ENCODE measurements around the gene CENPB.

CENPB gene

GRCh38 chr20:3748073-3748472 is 38.5 kb downstream of the CENPB start:
- DNase-seq = no peak

GRCh38 chr20:3747471-3747870 is 39.1 kb downstream of the CENPB start:
- no peak for DNase-seq

GRCh38 chr20:3745686-3746173 is 40.8 kb downstream of the CENPB start:
- no peak for DNase-seq

DNA sequence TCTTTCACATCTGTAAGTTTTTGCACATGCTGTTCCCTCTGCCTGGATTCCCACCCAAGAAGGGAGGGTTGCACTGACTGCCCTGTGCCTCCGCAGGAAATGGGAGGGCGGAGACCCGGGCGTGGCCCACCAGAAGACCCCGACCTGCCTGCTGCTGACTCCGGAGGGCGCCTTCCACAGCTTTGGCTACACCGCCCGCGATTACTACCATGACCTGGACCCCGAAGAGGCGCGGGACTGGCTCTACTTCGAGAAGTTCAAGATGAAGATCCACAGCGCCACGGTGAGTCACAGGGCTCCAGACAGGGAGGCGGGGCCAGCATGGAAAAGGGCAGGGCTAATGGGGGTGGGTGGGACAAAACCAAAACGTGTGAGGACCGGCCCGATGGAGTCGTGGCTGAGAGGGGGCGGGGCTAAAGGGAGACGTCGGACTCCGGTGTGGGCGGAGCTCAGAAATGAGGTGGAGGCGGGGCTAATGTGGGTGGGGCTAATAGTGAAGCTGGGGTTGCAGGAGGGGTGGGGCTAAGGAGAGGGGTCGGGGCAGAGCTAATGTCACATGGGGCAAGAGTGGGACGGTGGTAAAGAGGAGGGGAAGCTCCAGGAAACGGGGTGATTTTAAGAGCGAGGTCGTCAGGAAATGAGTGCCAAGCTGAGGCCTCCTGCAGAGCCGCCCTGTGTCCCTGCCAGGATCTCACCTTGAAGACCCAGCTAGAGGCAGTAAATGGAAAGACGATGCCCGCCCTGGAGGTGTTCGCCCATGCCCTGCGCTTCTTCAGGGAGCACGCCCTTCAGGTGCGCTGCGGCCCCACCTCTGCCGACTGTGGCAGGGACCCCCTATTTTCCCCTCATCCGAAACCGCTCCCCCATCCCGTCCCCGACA is 41.5 kb downstream of the CENPB start:
- peak; percentile 89 for DNase-seq

GRCh38 chr20:3744037-3744436 is 42.5 kb downstream of the CENPB start:
- no peak for DNase-seq

DNA sequence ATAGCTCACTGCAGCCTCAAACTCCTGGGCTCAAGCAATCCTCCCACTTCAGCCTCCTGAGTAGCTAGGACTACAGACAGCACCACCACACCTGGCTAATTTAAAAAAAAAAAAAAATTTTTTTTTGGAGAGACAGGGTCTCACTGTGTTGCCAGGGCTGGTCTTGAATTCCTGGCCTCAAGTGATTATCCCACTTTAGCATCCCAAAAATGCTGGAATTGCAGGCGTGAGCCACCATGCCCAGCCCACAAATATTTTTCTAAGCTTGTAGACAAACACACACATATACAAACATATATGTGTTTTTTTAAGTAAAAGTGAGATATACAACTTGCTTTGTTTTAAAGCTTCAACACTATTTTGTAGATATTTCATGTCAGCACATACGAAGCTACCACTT is 43.3 kb downstream of the CENPB start:
- DNase-seq = no peak

DNA sequence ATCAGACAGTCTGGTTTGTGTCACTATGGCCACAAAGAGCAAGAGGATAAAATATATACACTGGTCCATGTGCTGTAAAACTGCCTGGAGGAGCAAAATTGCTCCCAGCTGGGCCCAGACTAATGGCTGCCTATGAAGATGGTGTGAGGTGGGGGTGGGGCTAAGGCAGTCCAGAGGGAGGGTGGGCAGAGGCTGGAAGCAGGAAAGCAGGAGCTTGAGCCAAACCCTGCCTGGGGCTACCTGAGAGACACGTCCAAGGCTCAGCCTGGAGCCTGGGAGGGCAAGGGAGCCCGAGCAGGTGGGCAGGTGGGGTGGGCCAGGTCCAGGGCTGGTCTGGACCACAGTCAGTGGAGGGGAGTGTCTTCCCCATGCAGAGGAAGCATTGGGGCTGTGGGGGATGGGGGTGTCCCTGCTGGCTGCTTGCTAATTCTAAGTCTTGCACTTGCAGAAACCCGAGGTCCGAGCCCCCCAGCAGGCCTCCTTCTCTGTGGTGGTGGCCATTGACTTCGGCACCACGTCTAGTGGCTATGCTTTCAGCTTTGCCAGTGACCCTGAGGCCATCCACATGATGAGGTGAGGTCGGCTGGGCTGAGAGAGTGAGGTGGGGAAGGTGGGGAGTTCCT is 44.6 kb downstream of the CENPB start:
- DNase-seq = no peak

DNA sequence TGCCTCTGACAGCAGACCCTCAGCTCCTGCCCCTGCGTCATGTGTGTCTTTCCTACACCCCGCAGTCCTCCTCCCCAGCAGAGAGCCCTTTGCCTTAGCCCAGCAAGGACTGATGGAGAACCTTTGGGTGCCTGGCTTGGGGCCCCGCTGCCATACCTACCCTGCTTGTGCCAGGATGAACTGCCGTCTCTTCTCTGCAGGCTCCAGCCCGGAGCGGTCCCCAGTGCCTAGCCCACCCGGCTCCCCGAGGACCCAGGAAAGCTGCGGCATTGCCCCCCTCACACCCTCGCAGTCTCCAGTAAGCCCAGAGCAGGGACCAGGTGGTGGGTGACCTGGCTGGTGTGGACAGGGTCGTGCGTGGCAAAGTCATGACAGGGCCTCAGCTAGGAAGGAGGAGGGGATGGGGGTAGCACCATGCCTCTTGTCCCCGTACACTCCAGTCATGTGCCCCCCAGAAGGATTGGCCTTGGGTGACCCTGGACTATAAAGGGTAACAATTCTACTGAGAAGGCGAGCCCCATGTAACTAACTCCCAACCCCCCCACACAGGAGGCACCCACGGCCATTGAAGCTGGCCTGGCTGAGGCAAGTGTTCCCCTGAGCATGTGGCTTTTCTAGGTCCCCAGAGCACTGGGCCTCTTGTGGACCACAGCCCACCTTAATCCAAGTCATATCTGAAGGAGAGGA is 45.8 kb downstream of the CENPB start:
- DNase-seq = no peak

- DNase-seq = no peak
Measured at GRCh38 chr20:3739926-3740451, 46.6 kb downstream of the CENPB start.

GRCh38 chr20:3739054-3739925 is 47.2 kb downstream of the CENPB start:
- DNase-seq = no peak

DNA sequence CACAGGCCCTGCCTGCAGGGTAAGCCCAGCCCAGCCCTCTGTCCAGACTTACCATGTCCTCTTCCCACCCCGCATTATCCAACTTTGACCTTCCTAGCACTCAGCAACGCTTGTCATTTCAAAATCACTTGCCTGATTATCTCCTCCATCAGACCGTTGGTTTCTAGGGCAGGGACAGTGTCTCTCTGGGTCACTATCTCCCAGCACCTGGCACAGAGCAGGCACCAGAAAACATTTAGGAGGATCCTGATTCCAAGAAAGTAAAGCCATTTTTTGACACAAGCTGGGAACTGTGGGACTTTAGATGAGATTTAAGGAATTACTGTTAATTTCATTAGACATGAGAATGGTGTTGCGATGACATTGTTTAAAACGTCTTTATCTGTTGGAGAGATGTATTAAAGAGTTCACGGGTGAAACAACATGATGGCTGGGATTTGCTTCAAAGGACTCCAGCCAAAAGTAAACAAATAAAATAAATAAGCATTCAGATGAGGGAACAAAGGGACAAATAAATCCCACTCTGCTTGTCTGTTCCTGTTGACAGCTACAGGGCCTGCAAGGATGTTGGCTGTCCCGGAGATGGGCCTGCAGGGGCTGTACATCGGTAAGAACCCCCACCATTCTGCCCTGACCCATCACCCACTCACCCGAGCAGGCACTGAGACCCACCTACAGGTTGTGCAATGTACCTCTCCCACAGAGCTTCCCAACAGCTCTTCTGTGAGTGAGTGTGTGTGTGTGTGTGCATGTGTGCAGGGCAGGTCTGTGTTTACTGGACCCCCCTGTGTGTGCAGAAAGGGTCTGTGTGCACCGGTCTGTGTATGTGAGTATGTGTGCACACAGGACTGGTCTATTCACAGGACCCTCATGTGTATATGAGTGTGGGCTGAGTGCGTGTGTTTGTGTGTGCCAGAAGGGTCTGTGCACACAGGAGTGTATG is 48.2 kb downstream of the CENPB start:
- no peak for DNase-seq

DNA sequence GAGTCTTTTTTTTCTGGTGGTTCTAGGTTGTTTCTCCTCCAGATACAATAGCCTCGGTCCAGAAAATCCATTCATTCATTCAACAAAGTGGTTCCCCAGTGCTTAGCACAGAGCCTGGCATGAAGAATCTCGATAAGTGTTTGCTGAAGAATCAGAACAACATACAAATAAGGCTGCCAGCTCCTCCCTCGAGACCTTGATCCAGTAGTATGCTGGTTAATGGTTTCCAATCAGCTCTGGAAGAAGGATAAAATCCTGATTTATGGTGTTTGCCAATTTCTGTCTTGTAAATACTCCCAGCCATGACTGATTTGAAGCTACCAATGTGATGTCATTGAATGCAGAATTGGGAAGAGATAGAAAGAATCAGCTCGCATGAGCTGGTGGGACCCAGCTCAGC is 50.8 kb downstream of the CENPB start:
- DNase-seq = no peak

DNA sequence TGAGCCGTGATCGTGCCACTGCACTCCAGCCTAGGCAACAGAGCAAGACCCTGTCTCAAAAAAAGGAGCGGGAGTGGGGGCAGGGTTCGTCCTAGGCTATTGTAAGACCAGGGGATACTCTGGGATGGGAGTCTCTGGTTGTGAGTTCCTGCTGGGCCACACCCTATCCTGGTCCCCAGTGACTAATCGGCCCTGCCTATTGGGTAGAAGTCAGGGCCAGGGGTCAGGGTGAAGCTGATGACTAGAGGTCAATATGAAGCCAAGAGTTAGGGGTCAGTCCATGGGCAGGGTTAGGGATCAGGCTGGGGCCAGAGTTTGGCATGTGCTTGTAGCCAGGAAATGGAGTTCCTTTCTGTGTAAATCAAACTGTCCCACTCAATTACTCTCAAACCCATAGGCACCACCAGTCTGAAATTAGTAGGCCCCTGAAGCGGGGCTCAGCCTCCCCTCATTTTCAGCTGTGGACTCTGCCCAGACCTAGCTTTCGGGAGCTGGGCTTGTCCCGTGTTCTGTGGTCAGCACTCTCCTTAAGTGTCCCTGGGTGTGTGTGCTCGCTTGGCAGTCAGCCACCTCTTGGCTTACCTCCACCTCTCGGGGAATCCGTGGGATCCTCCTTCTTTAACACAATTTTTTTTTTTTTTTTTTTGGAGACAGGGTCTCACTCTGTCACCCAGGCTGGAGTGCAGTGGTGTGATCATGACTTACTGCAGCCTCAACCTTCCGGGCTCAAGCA is 52.3 kb downstream of the CENPB start:
- DNase-seq = no peak
